Fibroblast of lung (primary cell): ENCODE results near the gene PYGL. TPM values are rescaled to one million over a fixed set of nuclear protein-coding genes. Genes with fewer than 3 reads are reported as not detected.

ENCODE experiments used
- DNase-seq, 2 donors: peaks; one replicate each; pipeline versions ENCODE4 v3.0.0 to v3.0.0-alpha.2; 2010; ENCODE audit warnings: low read depth in 2 of 2
- H2AFZ ChIP-seq: 2 replicates; pipeline ENCODE4 v1.5.1; 2012; ENCODE audit warnings: low read length, control low read depth, inconsistent platforms
- H3K27ac ChIP-seq: 2 replicates; pipeline ENCODE4 v1.5.1; 2011; ENCODE audit warnings: low read length, control low read depth; ENCODE audit not compliant: insufficient read depth
- H3K27me3 ChIP-seq: 2 replicates; pipeline ENCODE4 v1.5.1; 2011; ENCODE audit warnings: mild to moderate bottlenecking, low read length; ENCODE audit not compliant: control insufficient read depth, insufficient read depth
- H3K36me3 ChIP-seq: 2 replicates; pipeline ENCODE4 v1.5.1; 2011; ENCODE audit warnings: low read length; ENCODE audit not compliant: control insufficient read depth, insufficient read depth
- H3K4me1 ChIP-seq: 2 replicates; pipeline ENCODE4 v1.5.1; 2011; ENCODE audit warnings: low read length; ENCODE audit not compliant: control insufficient read depth, insufficient read depth; ENCODE audit errors: extremely low read depth
- H3K4me2 ChIP-seq: 2 replicates; pipeline ENCODE4 v1.5.1; 2011; ENCODE audit warnings: low read length, control low read depth; ENCODE audit not compliant: insufficient read depth; ENCODE audit errors: extremely low read depth
- H3K4me3 ChIP-seq, 4 experiments: fragments of 200-600 bp in 1 of 4; sonication (generic) in 1 of 4; replicated peaks in 1 of 4; 2 replicates each; pipeline ENCODE4 v1.5.1; 2011 to 2016; ENCODE audit warnings: low read length in 4 of 4, low read depth in 3 of 4, mild to moderate bottlenecking in 3 of 4, control low read depth in 2 of 4, inconsistent platforms in 1 of 4, mixed read lengths in 1 of 4; ENCODE audit not compliant: insufficient read depth in 1 of 4; ENCODE audit errors: control extremely low read depth in 1 of 4
- H3K79me2 ChIP-seq: 2 replicates; pipeline ENCODE4 v1.5.1; 2012; ENCODE audit warnings: mild to moderate bottlenecking, low read length, inconsistent platforms; ENCODE audit not compliant: control insufficient read depth, insufficient read depth
- H3K9ac ChIP-seq: 2 replicates; pipeline ENCODE4 v1.5.1; 2011; ENCODE audit warnings: mild to moderate bottlenecking, low read length, control low read depth; ENCODE audit not compliant: insufficient read depth
- H3K9me3 ChIP-seq: 2 replicates; pipeline ENCODE4 v1.5.1; 2012; ENCODE audit warnings: low read depth, low read length; ENCODE audit not compliant: control insufficient read depth, insufficient read depth
- H4K20me1 ChIP-seq: 2 replicates; pipeline ENCODE4 v1.5.1; 2011; ENCODE audit warnings: low read length; ENCODE audit not compliant: control insufficient read depth, insufficient read depth; ENCODE audit errors: extremely low read depth
- EZH2 ChIP-seq: IDR thresholded peaks from 2 replicates; pipeline ENCODE4 v1.5.1; 2012; ENCODE audit warnings: low read length, control low read depth, mild to moderate bottlenecking; ENCODE audit errors: missing control alignments
- polyA minus RNA-seq: library from RNA; depleted of rRNA, polyadenylated mRNA; stranded (reverse); fragments of >200 nt; gene quantifications from 2 replicates; pipeline ENCODE4 v1.2.3, GENCODE V29; 2011; ENCODE audit warnings: low replicate concordance
- polyA plus RNA-seq, 2 donors: library from polyadenylated mRNA; depleted of rRNA in 1 of 2; stranded (reverse) in 1 of 2; unstranded in 1 of 2; fragments of >200 nt; gene quantifications; 2 replicates each; pipeline ENCODE4 v1.2.1, GENCODE V29; 2011 to 2012; ENCODE audit warnings: missing spikeins in 1 of 2
- total RNA-seq: library from RNA; depleted of rRNA; stranded (reverse); fragments of >200 nt; gene quantifications from 2 replicates; pipeline ENCODE4 v1.2.1, GENCODE V29; 2014
- TF ChIP-seq, protein P1 (sequence below), 2 donors: IDR thresholded peaks in 1 of 2; conservative IDR thresholded peaks in 1 of 2; 1 replicate in 1 of 2; 2 replicates in 1 of 2; pipeline ENCODE4 v1.5.1; 2011 to 2012; ENCODE audit warnings: low read length in 2 of 2, control low read depth in 1 of 2, inconsistent platforms in 1 of 2, low read depth in 1 of 2, mild to moderate bottlenecking in 1 of 2

The PYGL gene
- 58.6 and 76.8 TPM in 2 replicates for total RNA-seq
- polyA plus RNA-seq: 37.8 and 56.2 TPM in 2 replicates
- polyA plus RNA-seq (2012): 32.1 and 51.1 TPM in 2 replicates
- 15.2 and 22.7 TPM in 2 replicates for polyA minus RNA-seq

DNA sequence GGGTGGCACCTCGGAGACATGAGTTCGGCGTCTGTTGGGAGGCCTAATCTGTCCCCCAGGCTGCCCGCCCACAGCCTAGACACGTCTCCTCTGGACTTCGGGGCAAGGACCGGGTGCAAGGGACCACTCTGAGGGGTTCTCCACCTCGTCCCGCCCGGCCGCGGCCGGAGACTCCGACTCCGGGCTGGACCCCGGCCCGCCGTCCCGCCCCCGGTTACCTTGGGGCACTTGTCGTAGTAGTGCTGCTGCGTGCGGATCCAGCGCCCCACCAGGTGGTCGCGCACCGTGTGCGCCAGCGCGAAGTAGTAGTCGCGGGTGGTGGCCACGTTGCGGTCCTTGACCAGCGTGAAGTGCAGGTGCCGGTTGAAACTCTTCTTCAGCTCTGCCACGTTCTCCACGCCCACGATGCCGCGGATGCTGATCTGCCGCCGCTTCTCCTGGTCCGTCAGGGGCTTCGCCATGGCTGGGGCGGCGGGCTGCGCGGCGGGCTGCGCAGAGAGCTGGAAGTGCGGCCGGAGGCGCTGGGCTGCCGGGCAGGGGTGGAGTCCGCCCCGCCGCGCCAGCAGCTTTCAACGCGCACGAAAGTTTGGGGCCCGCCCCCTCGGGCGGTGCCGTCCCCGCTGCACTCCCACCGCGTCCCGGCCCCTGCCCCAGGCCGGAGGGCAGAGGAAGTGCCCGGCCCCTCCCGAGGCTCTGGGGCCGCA lies at the start of gene PYGL:
TSS of gene PYGL (minus strand) at position 541 of the 704 bp plus-strand sequence. CDS start at position 461, 80 bp downstream.
- H3K4me3 ChIP-seq: peak within 1 kb of the TSS; percentile 52 to 85 (median 70)
- H2AFZ ChIP-seq: peak within 1 kb of the TSS; percentile 78
- peak within 1 kb of the TSS; percentile 70 for H3K9ac ChIP-seq
- DNase-seq: peak; percentile 60 to 76
- peak within 1 kb of the TSS; percentile 81 for H3K4me2 ChIP-seq
- no peaks in the 10 kb centered on the region for H3K4me1 ChIP-seq
- H3K9me3 ChIP-seq: no peaks in the 10 kb centered on the region
- H3K79me2 ChIP-seq: no peaks in the 10 kb centered on the region
- H3K27me3 ChIP-seq: no peaks in the 10 kb centered on the region
- no peak for TF ChIP-seq EZH2
- TF ChIP-seq, protein P1, sequence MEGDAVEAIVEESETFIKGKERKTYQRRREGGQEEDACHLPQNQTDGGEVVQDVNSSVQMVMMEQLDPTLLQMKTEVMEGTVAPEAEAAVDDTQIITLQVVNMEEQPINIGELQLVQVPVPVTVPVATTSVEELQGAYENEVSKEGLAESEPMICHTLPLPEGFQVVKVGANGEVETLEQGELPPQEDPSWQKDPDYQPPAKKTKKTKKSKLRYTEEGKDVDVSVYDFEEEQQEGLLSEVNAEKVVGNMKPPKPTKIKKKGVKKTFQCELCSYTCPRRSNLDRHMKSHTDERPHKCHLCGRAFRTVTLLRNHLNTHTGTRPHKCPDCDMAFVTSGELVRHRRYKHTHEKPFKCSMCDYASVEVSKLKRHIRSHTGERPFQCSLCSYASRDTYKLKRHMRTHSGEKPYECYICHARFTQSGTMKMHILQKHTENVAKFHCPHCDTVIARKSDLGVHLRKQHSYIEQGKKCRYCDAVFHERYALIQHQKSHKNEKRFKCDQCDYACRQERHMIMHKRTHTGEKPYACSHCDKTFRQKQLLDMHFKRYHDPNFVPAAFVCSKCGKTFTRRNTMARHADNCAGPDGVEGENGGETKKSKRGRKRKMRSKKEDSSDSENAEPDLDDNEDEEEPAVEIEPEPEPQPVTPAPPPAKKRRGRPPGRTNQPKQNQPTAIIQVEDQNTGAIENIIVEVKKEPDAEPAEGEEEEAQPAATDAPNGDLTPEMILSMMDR (conservative IDR thresholded peaks at IDR 0.05 in 1 of 2, IDR thresholded peaks at IDR 0.05 in 1 of 2; ENCODE audit: low read depth in 1 of 2, low read length in 2 of 2): no peak
- H3K27ac ChIP-seq: peak within 1 kb of the TSS; percentile 6
- no peaks in the 10 kb centered on the region for H4K20me1 ChIP-seq
- H3K36me3 ChIP-seq: peaks cover 3% of the 10 kb centered on the region

DNA sequence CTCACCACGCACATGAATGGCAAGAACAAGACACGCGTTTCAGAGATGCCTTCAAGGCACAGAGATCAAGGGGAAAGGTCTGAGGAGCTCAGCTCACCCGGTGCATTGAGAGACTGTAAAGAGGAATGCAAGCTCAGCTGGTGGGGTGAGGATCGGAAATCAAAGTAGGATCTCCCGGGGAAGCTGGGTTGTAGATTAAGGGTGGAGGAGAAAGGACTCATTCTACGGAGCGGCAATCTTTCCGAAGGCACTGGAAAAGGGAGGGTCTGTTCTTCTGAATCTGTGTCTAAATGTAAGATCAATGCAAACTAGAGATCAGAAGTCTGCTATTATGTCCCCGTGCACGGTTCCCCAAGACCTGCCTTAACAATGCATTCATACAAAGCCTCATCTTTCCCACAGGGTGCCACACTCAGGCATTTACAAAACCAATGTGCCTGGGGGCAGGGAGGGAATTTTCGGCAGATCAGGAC lies 41.6 kb upstream of the PYGL start:
- no peaks in the 10 kb centered on the region for H3K4me1 ChIP-seq

More for the DNA sequence above, 41.6 kb upstream of the PYGL start:
- no peaks in the 10 kb centered on the region for H3K9me3 ChIP-seq
- H4K20me1 ChIP-seq: no peaks in the 10 kb centered on the region
- no peak for TF ChIP-seq EZH2
- TF ChIP-seq, protein P1 (conservative IDR thresholded peaks at IDR 0.05 in 1 of 2, IDR thresholded peaks at IDR 0.05 in 1 of 2; ENCODE audit: low read depth in 1 of 2, low read length in 2 of 2): no peak
- H3K4me2 ChIP-seq: no peak overlapping the region
- no peak overlapping the region for H2AFZ ChIP-seq
- H3K79me2 ChIP-seq: no peaks in the 10 kb centered on the region
- no peak overlapping the region for H3K4me3 ChIP-seq
- DNase-seq: no peak
- no peak overlapping the region for H3K27ac ChIP-seq
- H3K9ac ChIP-seq: no peak overlapping the region
- peaks cover 7% of the 10 kb centered on the region for H3K27me3 ChIP-seq
- no peaks in the 10 kb centered on the region for H3K36me3 ChIP-seq
